DND-41 (cell line): Measurements from ENCODE around the gene NCS1.

Source experiments
- EZH2 ChIP-seq: IDR thresholded peaks from 3 replicates; pipeline ENCODE4 v1.6.1; 2012; ENCODE audit warnings: borderline replicate concordance, low read depth, mild to moderate bottlenecking, moderate library complexity, low read length, inconsistent platforms; ENCODE audit not compliant: severe bottlenecking
- TF ChIP-seq, protein P1 (sequence below): IDR thresholded peaks from 2 replicates; pipeline ENCODE4 v1.5.1; 2012; ENCODE audit warnings: borderline replicate concordance, low read length, moderate library complexity, mild to moderate bottlenecking; ENCODE audit not compliant: poor library complexity, severe bottlenecking; ENCODE audit errors: extremely low read depth

DNA sequence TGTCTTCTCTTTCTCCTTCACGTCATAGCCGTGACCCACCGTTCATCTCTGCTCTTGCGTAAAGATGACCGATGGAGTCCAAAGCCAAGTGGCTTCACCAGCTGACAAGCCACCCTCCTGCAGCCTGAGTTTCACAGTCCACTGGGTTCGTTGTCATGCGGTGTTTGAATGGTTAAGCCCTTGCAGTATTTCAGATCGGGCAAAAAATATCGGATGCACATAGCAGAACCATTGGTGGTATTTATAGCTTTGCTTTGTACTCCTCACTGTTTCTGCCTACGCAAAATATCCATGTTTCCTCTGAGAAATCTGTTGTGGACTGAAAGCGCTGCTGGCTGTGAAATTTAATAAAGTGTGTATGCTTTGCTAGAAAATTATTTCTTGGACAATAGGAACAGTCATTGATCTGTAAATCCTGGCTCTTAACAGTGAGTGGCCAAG lies 34.5 kb upstream of the NCS1 start:
- TF ChIP-seq, protein P1, sequence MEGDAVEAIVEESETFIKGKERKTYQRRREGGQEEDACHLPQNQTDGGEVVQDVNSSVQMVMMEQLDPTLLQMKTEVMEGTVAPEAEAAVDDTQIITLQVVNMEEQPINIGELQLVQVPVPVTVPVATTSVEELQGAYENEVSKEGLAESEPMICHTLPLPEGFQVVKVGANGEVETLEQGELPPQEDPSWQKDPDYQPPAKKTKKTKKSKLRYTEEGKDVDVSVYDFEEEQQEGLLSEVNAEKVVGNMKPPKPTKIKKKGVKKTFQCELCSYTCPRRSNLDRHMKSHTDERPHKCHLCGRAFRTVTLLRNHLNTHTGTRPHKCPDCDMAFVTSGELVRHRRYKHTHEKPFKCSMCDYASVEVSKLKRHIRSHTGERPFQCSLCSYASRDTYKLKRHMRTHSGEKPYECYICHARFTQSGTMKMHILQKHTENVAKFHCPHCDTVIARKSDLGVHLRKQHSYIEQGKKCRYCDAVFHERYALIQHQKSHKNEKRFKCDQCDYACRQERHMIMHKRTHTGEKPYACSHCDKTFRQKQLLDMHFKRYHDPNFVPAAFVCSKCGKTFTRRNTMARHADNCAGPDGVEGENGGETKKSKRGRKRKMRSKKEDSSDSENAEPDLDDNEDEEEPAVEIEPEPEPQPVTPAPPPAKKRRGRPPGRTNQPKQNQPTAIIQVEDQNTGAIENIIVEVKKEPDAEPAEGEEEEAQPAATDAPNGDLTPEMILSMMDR = no peak
- TF ChIP-seq EZH2 = no peak
